ENCODE measurements around the gene PSENEN.

DNA sequence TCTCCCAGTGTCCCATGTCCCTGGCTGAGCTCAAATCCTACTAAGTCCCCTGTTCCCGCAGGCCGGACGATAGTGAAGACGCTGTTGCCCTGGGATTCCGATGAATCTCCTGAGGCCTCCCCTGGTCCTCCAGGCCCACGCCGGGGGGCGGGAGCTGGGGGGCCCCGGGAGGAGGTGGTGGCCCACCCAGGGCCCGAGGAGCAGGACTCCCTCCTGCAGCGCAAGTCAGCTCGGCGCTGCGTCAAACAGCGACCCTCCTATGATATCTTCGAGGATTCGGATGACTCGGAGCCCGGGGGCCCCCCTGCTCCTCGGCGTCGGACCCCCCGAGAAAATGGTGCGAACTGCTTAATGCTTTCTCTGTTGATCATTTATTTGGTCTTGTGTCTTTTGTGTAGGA, 21.8 kb upstream of the PSENEN start:
- no peak for TF ChIP-seq POLR2AphosphoS5 (IDR thresholded peaks at IDR 0.05; ENCODE audit: borderline replicate concordance, low read depth, low read length)
- TF ChIP-seq EZH2 (IDR thresholded peaks at IDR 0.05) = no peak
- TF ChIP-seq FOXP2 (optimal IDR thresholded peaks at IDR 0.05; ENCODE audit: control extremely low read depth, extremely low read length, insufficient read depth) = no peak

Data from SK-N-MC (cell line).